Type B pancreatic cell (in vitro differentiated cells): ENCODE data around the gene TGFB2. TPM values are rescaled to one million over a fixed set of nuclear protein-coding genes. Genes with fewer than 3 reads are reported as not detected.

ENCODE experiments used
- DNase-seq: peaks from one replicate; pipeline ENCODE4 v3.0.0; 2021; ENCODE audit warnings: mixed read lengths; ENCODE audit not compliant: unreplicated experiment; ENCODE audit errors: extremely low spot score
- H3K27ac Mint-ChIP-seq: 2 replicates; pipeline ENCODE4 v1.8.0; 2021; ENCODE audit warnings: mild to moderate bottlenecking, mixed read lengths
- H3K27me3 Mint-ChIP-seq: 2 replicates; pipeline ENCODE4 v1.8.0; 2021; ENCODE audit warnings: mixed read lengths
- H3K36me3 Mint-ChIP-seq: 2 replicates; pipeline ENCODE4 v1.8.0; 2021; ENCODE audit warnings: mixed read lengths
- H3K4me1 Mint-ChIP-seq: one replicate; pipeline ENCODE4 v1.8.0; 2021; ENCODE audit warnings: mixed read lengths; ENCODE audit not compliant: unreplicated experiment
- H3K4me3 Mint-ChIP-seq: 2 replicates; pipeline ENCODE4 v1.8.0; 2021; ENCODE audit warnings: mild to moderate bottlenecking, mixed read lengths
- H3K9me3 Mint-ChIP-seq: 2 replicates; pipeline ENCODE4 v1.8.0; 2021; ENCODE audit warnings: mixed read lengths
- total RNA-seq: library from RNA; stranded (reverse); gene quantifications from 2 replicates; pipeline ENCODE4 v1.2.1, GENCODE V29; 2021; ENCODE audit warnings: low replicate concordance
- TF ChIP-seq, protein P1 (sequence below): fragments of 200-600 bp; sonication (generic); conservative IDR thresholded peaks from 2 replicates; pipeline ENCODE4 v1.5.0; 2021; ENCODE audit warnings: antibody characterized with exemption, mild to moderate bottlenecking

TGFB2 gene
- total RNA-seq, 1 donor from 2014 or later, result 207 TPM

DNA sequence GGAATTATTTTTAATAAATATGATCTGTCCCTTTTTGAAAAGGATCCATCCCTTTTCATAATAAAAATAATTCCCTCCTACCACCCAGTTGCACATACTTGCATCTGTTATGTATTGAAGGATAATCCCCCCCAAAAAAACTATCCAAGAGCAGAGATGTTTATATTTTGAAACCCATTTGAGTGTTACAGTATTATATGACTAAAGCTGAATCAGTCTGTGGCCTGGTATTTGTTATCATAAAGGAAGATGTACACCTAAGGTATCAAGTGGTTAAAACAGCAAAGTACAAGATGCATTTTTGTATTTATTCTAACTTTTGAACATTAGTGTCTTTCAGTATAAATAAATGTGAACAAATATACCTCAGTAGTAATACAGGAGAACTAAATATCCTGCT is 12.7 kb upstream of the TGFB2 start:
- peaks cover 26% of the 10 kb centered on the region for H3K4me1 Mint-ChIP-seq
- H3K4me3 Mint-ChIP-seq, result no peak overlapping the region
- TF ChIP-seq, protein P1, sequence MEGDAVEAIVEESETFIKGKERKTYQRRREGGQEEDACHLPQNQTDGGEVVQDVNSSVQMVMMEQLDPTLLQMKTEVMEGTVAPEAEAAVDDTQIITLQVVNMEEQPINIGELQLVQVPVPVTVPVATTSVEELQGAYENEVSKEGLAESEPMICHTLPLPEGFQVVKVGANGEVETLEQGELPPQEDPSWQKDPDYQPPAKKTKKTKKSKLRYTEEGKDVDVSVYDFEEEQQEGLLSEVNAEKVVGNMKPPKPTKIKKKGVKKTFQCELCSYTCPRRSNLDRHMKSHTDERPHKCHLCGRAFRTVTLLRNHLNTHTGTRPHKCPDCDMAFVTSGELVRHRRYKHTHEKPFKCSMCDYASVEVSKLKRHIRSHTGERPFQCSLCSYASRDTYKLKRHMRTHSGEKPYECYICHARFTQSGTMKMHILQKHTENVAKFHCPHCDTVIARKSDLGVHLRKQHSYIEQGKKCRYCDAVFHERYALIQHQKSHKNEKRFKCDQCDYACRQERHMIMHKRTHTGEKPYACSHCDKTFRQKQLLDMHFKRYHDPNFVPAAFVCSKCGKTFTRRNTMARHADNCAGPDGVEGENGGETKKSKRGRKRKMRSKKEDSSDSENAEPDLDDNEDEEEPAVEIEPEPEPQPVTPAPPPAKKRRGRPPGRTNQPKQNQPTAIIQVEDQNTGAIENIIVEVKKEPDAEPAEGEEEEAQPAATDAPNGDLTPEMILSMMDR, result no peak
- H3K9me3 Mint-ChIP-seq, result no peaks in the 10 kb centered on the region
- DNase-seq, result no peak
- H3K27ac Mint-ChIP-seq, result no peak overlapping the region
- peaks cover 17% of the 10 kb centered on the region for H3K36me3 Mint-ChIP-seq
- H3K27me3 Mint-ChIP-seq, result no peaks in the 10 kb centered on the region

DNA sequence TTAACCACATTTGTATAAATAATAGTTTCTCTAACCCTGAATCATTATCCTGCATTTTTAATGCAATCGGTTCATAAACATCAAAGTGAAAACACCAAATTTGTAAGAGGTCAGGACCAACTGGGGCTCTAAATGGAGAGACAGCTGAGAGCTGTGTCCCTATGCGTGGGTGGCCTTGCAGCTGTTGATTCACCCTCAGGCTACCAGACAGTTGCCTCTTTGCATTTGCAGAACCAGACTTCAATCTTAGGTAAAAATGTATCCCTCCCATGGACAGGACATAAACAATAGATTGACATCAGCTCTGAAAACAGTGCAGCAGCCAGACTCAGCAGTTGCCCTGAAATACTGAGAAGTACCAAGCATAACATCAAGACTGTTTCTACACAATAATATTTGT is 8.8 kb upstream of the TGFB2 start:
- TF ChIP-seq, protein P1, result no peak
- no peak overlapping the region for H3K27ac Mint-ChIP-seq

DNA sequence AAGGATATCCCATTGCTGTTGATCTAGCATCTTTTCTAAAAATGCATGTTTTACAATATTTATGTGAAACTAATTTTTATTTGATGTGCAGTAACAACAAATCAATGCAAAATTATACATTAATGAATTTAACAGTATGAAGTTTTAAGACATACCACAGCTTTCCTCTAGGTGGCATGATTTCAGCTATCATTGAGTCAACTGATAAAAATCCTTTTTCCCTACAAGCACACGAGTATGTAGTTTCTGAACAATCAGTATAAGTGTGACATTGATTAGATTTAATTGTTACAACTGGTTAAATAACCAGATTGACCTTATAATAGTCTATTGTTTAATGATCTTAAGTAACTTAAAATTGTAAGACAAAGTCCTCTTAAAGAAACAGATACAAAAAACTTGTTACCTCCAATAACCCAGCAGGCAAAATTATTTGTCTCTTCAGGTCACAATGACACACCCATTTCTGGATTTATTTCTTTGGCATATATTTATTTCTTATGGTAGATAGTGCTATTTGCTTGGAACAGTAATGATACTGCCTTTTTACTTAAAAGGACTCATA is 5.8 kb upstream of the TGFB2 start:
- TF ChIP-seq, protein P1, result peak; percentile 87
- Mint-ChIP-seq H3K4me3 (no peak overlapping the region), H3K27ac (no peak overlapping the region), H3K27me3 (peaks cover 7% of the 10 kb centered on the region), H3K4me1 (peaks cover 43% of the 10 kb centered on the region), H3K36me3 (peaks cover 3% of the 10 kb centered on the region), H3K9me3 (no peaks in the 10 kb centered on the region)
- DNase-seq, result no peak

More for the DNA sequence above, 8.8 kb upstream of the TGFB2 start:
- Mint-ChIP-seq H3K9me3 (no peaks in the 10 kb centered on the region), H3K4me1 (peaks cover 39% of the 10 kb centered on the region), H3K4me3 (no peak overlapping the region), H3K27me3 (no peaks in the 10 kb centered on the region), H3K36me3 (peaks cover 14% of the 10 kb centered on the region)
- DNase-seq, result no peak

DNA sequence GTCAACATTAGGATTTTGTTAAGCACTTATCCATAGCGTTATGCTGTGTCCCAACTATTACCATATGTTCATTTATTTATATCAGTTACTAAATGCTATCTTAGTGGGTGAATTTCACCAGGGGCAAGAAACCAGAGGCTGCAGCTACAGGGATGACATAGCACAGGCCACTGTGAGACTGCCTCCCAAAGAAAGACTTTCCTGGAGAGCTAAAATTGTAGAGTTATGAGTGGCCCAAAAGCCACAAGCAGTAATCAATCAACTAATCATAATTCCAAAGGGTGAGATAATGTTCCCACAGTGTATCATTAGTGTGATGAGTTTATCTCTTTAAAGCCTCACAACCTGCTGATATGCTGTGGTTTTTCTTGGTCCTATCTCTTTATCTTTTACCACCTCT is 3.8 kb upstream of the TGFB2 start:
- H3K27ac Mint-ChIP-seq, result no peak overlapping the region

DNA sequence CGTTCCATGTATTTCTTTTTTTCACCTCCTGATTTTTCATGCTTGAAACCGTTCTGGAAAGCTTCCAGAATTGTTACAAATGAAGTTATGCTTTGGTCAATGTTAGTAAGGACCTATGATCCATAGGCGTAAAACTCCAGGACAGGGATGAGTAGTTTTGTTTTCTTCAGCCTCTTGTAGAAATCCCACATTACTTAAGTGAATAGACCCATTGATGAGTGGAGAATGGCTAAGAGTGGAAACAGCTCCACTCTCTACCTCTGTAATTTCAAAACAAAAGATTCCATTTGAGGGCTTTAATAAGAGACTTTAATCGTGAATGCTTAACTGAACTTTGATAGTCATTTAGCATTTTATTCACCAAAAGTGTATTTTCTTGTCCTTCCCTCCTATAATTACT is 3.0 kb upstream of the TGFB2 start:
- H3K4me3 Mint-ChIP-seq, result no peak overlapping the region
- peaks cover 2% of the 10 kb centered on the region for H3K36me3 Mint-ChIP-seq
- peaks cover 33% of the 10 kb centered on the region for H3K4me1 Mint-ChIP-seq
- TF ChIP-seq, protein P1, result no peak
- peaks cover 19% of the 10 kb centered on the region for H3K27me3 Mint-ChIP-seq
- no peak for DNase-seq
- H3K9me3 Mint-ChIP-seq, result no peaks in the 10 kb centered on the region
- no peak overlapping the region for H3K27ac Mint-ChIP-seq

More for the DNA sequence above, 3.8 kb upstream of the TGFB2 start:
- Mint-ChIP-seq H3K27me3 (peaks cover 11% of the 10 kb centered on the region), H3K36me3 (no peaks in the 10 kb centered on the region), H3K4me3 (no peak overlapping the region), H3K9me3 (no peaks in the 10 kb centered on the region), H3K4me1 (peaks cover 38% of the 10 kb centered on the region)
- DNase-seq, result no peak
- TF ChIP-seq, protein P1, result no peak
